GM12874 (cell line): ENCODE data around the gene RNF31.

Experiments
- TF ChIP-seq, protein P1 (sequence below): IDR thresholded peaks from 2 replicates; pipeline ENCODE4 v1.5.1; 2011; ENCODE audit warnings: low read depth, mild to moderate bottlenecking, control low read depth, low read length, moderate library complexity; ENCODE audit not compliant: insufficient read depth

RNF31 gene

DNA sequence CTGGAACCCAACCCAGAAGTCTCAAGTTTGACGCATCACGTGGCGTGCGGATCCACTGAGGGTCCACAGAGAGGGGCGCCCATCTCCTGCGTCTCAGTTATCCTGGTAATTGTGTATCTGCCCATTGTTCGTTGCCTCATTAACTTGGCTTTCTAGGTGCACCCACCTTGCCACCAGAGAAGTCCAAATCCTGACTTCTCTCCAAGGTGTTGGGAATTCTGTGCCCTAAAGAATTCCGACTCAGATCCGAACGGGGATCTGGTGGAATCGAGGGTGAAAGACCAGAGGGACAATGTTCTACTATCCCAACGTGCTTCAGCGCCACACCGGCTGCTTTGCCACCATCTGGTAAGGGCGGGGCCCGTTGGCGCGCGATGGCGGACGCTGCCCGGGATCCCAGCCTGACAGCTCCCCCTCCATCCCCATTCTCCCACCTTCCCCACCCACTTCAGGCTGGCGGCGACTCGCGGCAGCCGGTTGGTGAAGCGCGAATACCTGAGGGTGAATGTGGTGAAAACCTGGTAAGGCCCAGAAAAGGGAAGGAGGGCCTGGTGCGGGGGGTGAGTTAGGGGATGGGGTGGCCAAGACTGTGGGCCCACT lies 25.1 kb downstream of the RNF31 start:
- TF ChIP-seq, protein P1, sequence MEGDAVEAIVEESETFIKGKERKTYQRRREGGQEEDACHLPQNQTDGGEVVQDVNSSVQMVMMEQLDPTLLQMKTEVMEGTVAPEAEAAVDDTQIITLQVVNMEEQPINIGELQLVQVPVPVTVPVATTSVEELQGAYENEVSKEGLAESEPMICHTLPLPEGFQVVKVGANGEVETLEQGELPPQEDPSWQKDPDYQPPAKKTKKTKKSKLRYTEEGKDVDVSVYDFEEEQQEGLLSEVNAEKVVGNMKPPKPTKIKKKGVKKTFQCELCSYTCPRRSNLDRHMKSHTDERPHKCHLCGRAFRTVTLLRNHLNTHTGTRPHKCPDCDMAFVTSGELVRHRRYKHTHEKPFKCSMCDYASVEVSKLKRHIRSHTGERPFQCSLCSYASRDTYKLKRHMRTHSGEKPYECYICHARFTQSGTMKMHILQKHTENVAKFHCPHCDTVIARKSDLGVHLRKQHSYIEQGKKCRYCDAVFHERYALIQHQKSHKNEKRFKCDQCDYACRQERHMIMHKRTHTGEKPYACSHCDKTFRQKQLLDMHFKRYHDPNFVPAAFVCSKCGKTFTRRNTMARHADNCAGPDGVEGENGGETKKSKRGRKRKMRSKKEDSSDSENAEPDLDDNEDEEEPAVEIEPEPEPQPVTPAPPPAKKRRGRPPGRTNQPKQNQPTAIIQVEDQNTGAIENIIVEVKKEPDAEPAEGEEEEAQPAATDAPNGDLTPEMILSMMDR: no peak

- TF ChIP-seq, protein P1: no peak
These were observed 25.6 kb downstream of the RNF31 start for GRCh38 chr14:24172871-24173281.

GRCh38 chr14:24176599-24176998 lies 29.3 kb downstream of the RNF31 start:
- TF ChIP-seq, protein P1: no peak

DNA sequence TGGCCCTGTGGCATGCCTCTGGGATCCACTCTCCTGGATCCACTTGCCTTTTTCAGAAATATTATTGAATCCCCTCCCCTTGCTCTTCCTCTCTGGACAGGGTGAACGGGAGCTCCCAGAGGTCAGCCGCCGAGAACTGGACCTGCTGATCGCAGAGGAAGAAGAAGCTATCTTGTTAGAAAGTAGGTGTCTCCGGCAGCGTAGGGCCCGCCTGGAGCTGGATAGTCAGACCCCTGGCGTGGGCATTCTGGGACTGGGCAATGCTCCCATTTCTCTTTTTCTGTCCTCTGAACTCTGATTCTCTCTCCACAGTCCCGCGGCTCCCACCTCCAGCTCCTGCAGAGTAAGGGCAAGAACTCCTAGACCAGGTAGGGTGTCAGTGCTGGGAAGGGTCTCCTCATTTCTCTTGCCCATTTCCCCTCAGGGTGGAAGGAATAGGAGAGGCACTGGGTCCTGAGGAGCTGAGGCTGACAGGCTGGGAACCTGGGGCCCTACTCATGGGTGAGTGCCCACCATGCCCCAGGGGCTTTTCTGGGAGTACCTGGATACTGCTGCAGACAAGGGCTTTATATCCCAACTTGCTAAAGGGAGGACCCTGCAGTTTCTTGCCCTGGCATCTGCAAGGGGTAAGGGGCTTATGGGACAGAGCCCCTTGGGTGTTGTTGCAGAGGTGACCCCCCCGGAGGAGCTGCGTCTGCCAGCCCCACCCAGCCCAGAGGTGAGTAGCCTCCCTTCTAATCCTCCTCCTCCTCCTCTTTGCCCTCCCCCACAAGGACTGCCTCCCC lies 29.9 kb downstream of the RNF31 start:
- TF ChIP-seq, protein P1: no peak

DNA sequence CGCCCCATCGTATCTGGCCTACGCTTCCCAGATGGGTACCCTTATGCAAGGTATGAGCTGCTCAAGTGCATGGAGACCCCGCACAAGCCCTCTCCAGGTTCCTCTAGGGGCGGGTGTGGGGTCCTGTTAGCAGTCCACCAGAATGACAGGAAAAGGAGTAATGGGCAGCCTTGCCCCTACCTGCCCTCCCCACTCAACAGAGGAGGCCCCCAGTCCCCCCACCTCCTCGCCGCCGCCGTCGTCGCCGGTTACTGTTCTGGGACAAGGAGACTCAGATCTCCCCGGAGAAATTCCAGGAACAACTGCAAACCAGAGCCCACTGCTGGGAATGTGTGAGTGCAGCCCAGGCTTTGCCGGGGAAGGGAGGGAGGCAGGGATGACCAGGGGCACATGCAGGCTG lies 30.6 kb downstream of the RNF31 start:
- TF ChIP-seq, protein P1: no peak

GRCh38 chr14:24178399-24179178 lies 31.3 kb downstream of the RNF31 start:
- TF ChIP-seq, protein P1: no peak

- TF ChIP-seq, protein P1: no peak
These were observed 32.1 kb downstream of the RNF31 start for GRCh38 chr14:24179294-24179960.
